HG03575 (cell line): ENCODE results near the gene ATF4.

ENCODE experiments used
- ATAC-seq: cut with Tn5 transposase; IDR thresholded peaks from one replicate; pipeline ENCODE4 v1.9.1; 2021; ENCODE audit not compliant: unreplicated experiment, insufficient number of reproducible peaks, low FRiP score; ENCODE audit errors: extremely low read depth

Gene ATF4

DNA sequence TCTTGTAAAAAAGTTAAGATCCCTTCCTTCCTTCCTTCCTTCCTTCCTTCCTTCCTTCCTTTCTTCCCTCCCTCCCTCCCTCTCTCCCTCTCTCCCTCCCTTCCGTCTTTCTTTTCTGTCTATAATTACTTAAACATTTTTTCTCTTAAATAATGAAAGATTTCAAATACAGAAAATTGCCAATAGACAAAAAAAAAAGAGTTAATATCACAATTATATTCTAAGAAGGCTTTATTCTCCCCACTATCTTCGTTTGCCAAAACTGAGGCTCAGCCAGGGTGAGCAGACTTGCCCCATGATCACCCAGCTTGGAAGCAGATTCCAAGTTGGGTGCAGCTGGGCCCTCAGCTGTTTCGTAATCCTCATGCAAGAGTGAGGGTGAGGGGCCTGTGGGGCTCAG, 49.9 kb downstream of the ATF4 start:
- ATAC-seq = no peak

DNA sequence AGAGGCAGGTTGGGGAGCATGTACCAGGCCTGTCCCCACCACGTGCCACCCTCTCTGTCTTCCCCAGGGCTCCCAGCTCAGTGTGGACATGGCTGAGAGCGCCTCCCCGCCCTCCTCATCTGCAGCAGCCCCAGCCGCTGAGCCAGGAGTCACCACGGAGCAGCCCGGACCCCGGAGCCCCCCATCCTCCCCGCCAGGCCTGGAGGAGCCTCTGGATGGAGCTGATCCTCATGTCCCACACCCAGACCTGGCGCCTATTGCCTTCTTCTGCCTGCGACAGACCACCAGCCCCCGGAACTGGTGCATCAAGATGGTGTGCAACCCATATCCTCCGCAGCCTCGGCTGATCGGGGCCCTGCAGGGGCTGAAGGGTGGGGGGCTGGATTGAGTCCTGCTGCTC, 50.3 kb downstream of the ATF4 start, which contains the start of gene CACNA1I:
Gene CACNA1I (plus strand): TSS at position 89 of the 400 bp plus-strand sequence. CDS start 0 bp downstream, at position 89.
- ATAC-seq = no peak

DNA sequence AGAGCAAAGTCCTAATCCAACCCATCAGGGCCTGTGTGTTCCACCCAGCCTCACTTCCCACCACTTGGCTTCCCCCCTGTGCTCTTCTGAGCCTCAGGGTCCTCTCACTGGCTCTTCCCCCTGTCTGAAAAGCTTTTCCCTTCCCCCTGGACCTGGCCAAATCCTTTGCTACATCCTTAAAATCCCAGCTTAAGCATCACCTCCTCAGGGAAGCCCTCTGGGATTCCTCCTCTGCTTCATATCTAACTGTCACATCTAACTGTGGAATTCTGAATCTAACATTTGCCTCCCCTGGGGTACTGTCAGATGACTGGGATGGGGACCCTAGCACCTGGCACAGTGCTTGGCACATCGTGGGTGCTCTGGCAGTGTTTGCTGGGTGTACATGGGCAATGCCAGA, 51.2 kb downstream of the ATF4 start:
- no peak for ATAC-seq
